ENCODE results near the gene PKDREJ. TPM values are rescaled to one million over a fixed set of nuclear protein-coding genes. Genes with fewer than 3 reads are reported as not detected.

PKDREJ gene
- total and polyA plus RNA-seq, 7 donors, result under 0.01 to 0.03 TPM; not detected in 5

GRCh38 chr22:46233231-46233630 is 29.9 kb downstream of the PKDREJ start:
- H3K27me3 ChIP-seq (ENCODE audit: insufficient read depth in 3 of 3, low read length in 2 of 3), result no peaks in the 10 kb centered on the region
- H3K4me3 ChIP-seq, result no peak overlapping the region
- peaks cover 16% of the 10 kb centered on the region for H3K4me1 ChIP-seq
- DNase-seq, result peak; percentile 62 to 85
- peaks cover 0 to 41% of the 10 kb centered on the region in 2 donors for H3K36me3 ChIP-seq (ENCODE audit: insufficient read depth in 1 of 2, low read depth in 1 of 2)
- TF ChIP-seq CTCF (IDR thresholded peaks at IDR 0.05), result no peak
- peak; percentile 93 to 98 (median 96) for ATAC-seq
- H3K27ac ChIP-seq, result peak overlapping the region; percentile 66
- intact Hi-C loops (cut with DNase I), result no loop called here
- H3K9me3 ChIP-seq, result no peaks in the 10 kb centered on the region
- 18 to 27% (median 19%) methylated on average over 9 of the region's 9 CpGs for WGBS, 3 donors

DNA sequence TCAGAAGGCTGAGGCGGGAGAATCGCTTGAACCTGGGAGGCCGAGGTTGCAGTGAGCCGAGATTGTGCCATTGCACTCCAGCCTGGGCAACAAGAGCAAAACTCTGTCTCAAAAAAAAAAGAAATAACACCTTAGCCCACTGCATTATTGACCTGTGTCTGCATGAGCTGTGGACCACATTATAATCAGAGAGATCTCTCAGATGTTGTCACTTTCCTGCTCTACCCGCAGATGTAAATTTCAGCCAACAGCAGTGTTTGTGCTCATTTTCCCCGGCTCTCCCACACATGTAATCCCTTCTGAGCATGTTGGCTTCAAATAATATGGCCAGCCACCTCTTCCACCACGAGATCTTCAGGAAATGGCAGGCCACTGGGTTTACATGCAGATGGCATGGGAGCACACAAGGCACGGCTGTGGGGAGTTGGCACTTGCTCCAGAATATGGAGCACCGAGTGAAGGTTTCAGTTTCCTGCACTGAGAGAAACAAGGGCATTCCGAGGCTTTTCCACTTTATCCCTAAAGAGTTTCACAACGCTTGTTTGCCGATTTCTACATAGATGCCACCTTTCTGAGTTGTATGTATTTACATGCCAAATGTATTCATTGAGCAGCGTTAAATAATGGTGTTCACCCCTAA is 32.8 kb downstream of the PKDREJ start:
- no peak for DNase-seq

GRCh38 chr22:46229701-46230100 is 33.4 kb downstream of the PKDREJ start:
- TF ChIP-seq CTCF (IDR thresholded peaks at IDR 0.05), result no peak
- intact Hi-C loops (cut with DNase I), result no loop called here
- ATAC-seq (no peak), DNase-seq (no peak)
- Histone ChIP-seq H3K27ac (no peak overlapping the region), H3K27me3 (ENCODE audit: insufficient read depth in 3 of 3, low read length in 2 of 3) (no peaks in the 10 kb centered on the region), H3K9me3 (no peaks in the 10 kb centered on the region), H3K36me3 (ENCODE audit: insufficient read depth in 1 of 2, low read depth in 1 of 2) (peaks cover 0 to 10% of the 10 kb centered on the region in 2 donors), H3K4me3 (no peak overlapping the region), H3K4me1 (peaks cover 11% of the 10 kb centered on the region)
- 95 to 99% (median 98%) methylated on average over 8 of the region's 8 CpGs for WGBS, 3 donors

More for the DNA sequence above, 32.8 kb downstream of the PKDREJ start:
- no peak for ATAC-seq
- WGBS, 3 donors, result 64 to 67% (median 66%) methylated on average over 13 of the region's 13 CpGs
- Histone ChIP-seq H3K4me3 (no peak overlapping the region), H3K27ac (no peak overlapping the region), H3K36me3 (ENCODE audit: insufficient read depth in 1 of 2, low read depth in 1 of 2) (peaks cover 0 to 17% of the 10 kb centered on the region in 2 donors), H3K27me3 (ENCODE audit: insufficient read depth in 3 of 3, low read length in 2 of 3) (no peaks in the 10 kb centered on the region), H3K9me3 (no peaks in the 10 kb centered on the region), H3K4me1 (peaks cover 11% of the 10 kb centered on the region)
- no peak for TF ChIP-seq CTCF (IDR thresholded peaks at IDR 0.05)
- intact Hi-C loops (cut with DNase I), result no loop called here

GRCh38 chr22:46226577-46226976 is 36.6 kb downstream of the PKDREJ start:
- Histone ChIP-seq H3K27me3 (ENCODE audit: insufficient read depth in 3 of 3, low read length in 2 of 3) (no peaks in the 10 kb centered on the region), H3K27ac (no peak overlapping the region), H3K4me1 (peaks cover 3% of the 10 kb centered on the region), H3K9me3 (no peaks in the 10 kb centered on the region), H3K4me3 (no peak overlapping the region), H3K36me3 (ENCODE audit: insufficient read depth in 1 of 2, low read depth in 1 of 2) (peaks cover 6 to 24% of the 10 kb centered on the region in 2 donors)
- no peak for TF ChIP-seq CTCF (IDR thresholded peaks at IDR 0.05)
- DNase-seq, result no peak
- ATAC-seq, result no peak
- intact Hi-C loops (cut with DNase I), result no loop called here
- WGBS, 3 donors, result 88 to 94% (median 93%) methylated on average over 7 of the region's 7 CpGs

- H3K4me3 ChIP-seq, result no peak overlapping the region
- H3K27me3 ChIP-seq (ENCODE audit: insufficient read depth in 3 of 3, low read length in 2 of 3), result no peaks in the 10 kb centered on the region
- peaks cover 6 to 33% of the 10 kb centered on the region in 2 donors for H3K36me3 ChIP-seq (ENCODE audit: insufficient read depth in 1 of 2, low read depth in 1 of 2)
- no peaks in the 10 kb centered on the region for H3K9me3 ChIP-seq
- peaks cover 3% of the 10 kb centered on the region for H3K4me1 ChIP-seq
- ATAC-seq, result peak in 2 of 4 donors; percentile 16 to 28
- H3K27ac ChIP-seq, result no peak overlapping the region
- no peak for DNase-seq
- intact Hi-C loops (cut with DNase I), result no loop called here
- WGBS, 3 donors, result 77 to 95% (median 94%) methylated on average over 7 of the region's 7 CpGs
- no peak for TF ChIP-seq CTCF (IDR thresholded peaks at IDR 0.05)
Observed at GRCh38 chr22:46225631-46226030, 37.5 kb downstream of the PKDREJ start.
